ENCODE data around the gene INTS6L. TPM values are rescaled to one million over a fixed set of nuclear protein-coding genes. Genes with fewer than 3 reads are reported as not detected.

INTS6L gene, protein sequence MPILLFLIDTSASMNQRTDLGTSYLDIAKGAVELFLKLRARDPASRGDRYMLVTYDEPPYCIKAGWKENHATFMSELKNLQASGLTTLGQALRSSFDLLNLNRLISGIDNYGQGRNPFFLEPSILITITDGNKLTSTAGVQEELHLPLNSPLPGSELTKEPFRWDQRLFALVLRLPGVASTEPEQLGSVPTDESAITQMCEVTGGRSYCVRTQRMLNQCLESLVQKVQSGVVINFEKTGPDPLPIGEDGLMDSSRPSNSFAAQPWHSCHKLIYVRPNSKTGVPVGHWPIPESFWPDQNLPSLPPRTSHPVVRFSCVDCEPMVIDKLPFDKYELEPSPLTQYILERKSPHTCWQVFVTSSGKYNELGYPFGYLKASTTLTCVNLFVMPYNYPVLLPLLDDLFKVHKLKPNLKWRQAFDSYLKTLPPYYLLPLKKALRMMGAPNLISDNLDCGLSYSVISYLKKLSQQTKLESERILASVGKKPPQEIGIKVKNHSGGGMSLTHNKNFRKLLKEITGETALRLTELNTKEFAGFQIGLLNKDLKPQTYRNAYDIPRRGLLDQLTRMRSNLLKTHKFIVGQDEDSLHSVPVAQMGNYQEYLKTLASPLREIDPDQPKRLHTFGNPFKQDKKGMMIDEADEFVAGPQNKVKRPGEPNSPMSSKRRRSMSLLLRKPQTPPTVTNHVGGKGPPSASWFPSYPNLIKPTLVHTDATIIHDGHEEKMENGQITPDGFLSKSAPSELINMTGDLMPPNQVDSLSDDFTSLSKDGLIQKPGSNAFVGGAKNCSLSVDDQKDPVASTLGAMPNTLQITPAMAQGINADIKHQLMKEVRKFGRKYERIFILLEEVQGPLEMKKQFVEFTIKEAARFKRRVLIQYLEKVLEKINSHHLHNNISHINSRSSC
- total RNA-seq, result 10 to 100 TPM; 20.5 to 20.9 TPM

DNA sequence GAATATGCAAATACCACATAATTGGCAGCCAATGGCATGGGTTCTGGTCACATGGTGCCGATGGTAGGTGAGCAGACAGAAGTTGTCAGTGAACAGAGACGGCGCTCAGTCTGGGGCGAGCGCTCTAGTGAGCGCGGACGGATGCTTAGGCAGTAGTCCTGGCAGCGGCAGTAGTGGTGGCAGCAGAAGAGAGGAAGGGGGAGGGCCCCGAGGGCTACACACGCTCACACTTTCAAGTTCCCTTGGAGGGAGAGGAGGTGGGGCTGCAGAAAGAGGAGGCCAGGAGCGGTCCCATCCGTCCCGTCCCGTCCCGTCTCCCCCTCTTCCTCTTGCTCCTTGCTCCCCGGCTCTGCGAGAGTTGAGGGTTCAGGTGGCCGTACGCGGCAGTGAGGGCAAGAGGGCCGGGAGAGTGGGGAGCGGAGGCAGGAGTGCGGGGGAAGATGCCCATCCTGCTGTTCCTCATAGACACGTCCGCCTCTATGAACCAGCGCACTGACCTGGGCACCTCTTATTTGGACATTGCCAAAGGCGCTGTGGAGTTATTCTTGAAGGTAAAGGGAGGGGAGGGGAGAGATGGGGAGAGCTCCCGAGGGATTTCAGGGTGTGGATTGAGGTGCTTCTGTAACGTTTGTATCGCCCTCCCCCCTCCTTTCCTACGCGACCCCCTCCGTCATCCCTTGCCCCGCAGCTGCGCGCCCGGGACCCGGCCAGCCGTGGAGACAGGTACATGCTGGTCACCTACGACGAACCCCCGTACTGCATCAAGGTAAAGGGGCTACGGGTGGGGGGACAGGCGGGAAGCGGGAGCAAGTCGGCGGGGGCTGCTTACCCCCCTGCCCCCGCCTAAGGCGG is at the start of gene INTS6L:
INTS6L (plus strand) TSS at position 108 of the 852 bp plus-strand sequence; CDS start at position 441, 333 bp downstream.
- no peaks in the 10 kb centered on the region for H3K9me3 Mint-ChIP-seq
- ATAC-seq (peak; percentile 89 to 90), DNase-seq (ENCODE audit: low spot score) (peak; percentile 89)
- H3K27me3 Mint-ChIP-seq, result peaks cover 0 to 9% of the 10 kb centered on the region in 2 donors
- no peaks in the 10 kb centered on the region for H3K36me3 Mint-ChIP-seq
- H3K4me3 Mint-ChIP-seq, result peak within 1 kb of the TSS; percentile 92
- peaks cover 15 to 26% of the 10 kb centered on the region in 2 donors for H3K4me1 Mint-ChIP-seq (ENCODE audit: low read depth in 2 of 2)
- peak within 1 kb of the TSS; percentile 87 to 93 for H3K27ac Mint-ChIP-seq

DNA sequence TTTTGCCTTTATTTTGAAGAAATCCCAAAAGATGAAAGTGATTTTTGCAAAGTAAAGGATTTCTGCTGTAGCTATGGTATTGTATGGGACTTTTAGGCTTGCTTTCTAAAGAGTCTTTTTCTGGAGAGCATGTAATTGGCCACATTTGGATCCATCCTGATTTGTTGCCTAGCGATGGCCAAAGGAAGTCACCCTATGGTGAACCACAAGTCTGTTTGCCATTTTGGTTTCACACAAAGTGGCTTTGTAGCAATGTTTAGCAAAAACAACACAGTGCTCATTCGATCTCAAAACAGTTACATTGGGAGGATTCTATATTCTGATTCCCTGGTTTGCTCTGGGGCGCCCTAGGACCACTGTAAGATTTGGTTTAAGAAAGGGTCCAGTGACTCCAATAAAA is 44.1 kb upstream of the INTS6L start:
- Mint-ChIP-seq H3K36me3 (no peaks in the 10 kb centered on the region), H3K27me3 (peaks cover 3 to 19% of the 10 kb centered on the region in 2 donors), H3K4me3 (no peak overlapping the region), H3K4me1 (ENCODE audit: low read depth in 2 of 2) (no peaks in the 10 kb centered on the region), H3K9me3 (no peaks in the 10 kb centered on the region), H3K27ac (no peak overlapping the region)
- ATAC-seq, result no peak
- no peak for DNase-seq (ENCODE audit: low spot score)

GRCh38 chrX:135477576-135477975 is 42.9 kb upstream of the INTS6L start:
- H3K27me3 Mint-ChIP-seq, result peaks cover 0 to 17% of the 10 kb centered on the region in 2 donors
- H3K36me3 Mint-ChIP-seq, result no peaks in the 10 kb centered on the region
- H3K9me3 Mint-ChIP-seq, result no peaks in the 10 kb centered on the region
- ATAC-seq (no peak), DNase-seq (ENCODE audit: low spot score) (no peak)
- no peak overlapping the region for H3K4me3 Mint-ChIP-seq
- H3K4me1 Mint-ChIP-seq (ENCODE audit: low read depth in 2 of 2), result no peaks in the 10 kb centered on the region
- H3K27ac Mint-ChIP-seq, result no peak overlapping the region

- no peak for ATAC-seq
- DNase-seq (ENCODE audit: low spot score), result no peak
- H3K27ac Mint-ChIP-seq, result no peak overlapping the region
- no peak overlapping the region for H3K4me3 Mint-ChIP-seq
- H3K9me3 Mint-ChIP-seq, result no peaks in the 10 kb centered on the region
- H3K4me1 Mint-ChIP-seq (ENCODE audit: low read depth in 2 of 2), result no peaks in the 10 kb centered on the region
- no peaks in the 10 kb centered on the region for H3K36me3 Mint-ChIP-seq
- peaks cover 0 to 16% of the 10 kb centered on the region in 2 donors for H3K27me3 Mint-ChIP-seq
Measured at GRCh38 chrX:135480076-135480475, 40.4 kb upstream of the INTS6L start.

DNA sequence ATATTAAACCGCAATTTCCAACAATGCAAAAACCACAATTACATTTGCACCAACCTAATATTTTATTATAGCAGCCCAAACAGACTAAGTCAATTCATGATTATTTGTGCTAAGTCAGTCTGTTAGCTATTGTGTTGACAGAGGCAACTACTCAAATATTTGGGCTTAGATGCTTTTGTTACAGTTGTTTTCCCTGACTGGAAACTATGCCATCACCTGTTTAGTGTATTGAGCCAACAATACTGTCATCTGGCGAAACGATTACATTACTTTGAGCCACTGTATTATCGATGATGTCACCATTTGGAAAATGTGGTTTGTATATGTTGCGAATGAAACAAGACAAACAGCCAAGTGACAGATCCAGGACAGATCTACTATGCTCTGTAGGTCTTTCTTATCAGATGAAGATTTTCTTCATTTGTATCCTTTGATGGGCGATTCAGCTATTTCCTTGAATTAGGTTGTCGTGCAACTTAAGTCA is 38.7 kb upstream of the INTS6L start:
- H3K9me3 Mint-ChIP-seq, result no peaks in the 10 kb centered on the region
- no peaks in the 10 kb centered on the region for H3K36me3 Mint-ChIP-seq
- H3K27me3 Mint-ChIP-seq, result peaks cover 0 to 16% of the 10 kb centered on the region in 2 donors
- H3K4me1 Mint-ChIP-seq (ENCODE audit: low read depth in 2 of 2), result no peaks in the 10 kb centered on the region
- H3K27ac Mint-ChIP-seq, result no peak overlapping the region
- H3K4me3 Mint-ChIP-seq, result no peak overlapping the region
- DNase-seq (ENCODE audit: low spot score) (no peak), ATAC-seq (no peak)

- Mint-ChIP-seq H3K4me3 (no peak overlapping the region), H3K36me3 (no peaks in the 10 kb centered on the region), H3K27ac (no peak overlapping the region), H3K9me3 (no peaks in the 10 kb centered on the region), H3K4me1 (ENCODE audit: low read depth in 2 of 2) (no peaks in the 10 kb centered on the region), H3K27me3 (peaks cover 0 to 7% of the 10 kb centered on the region in 2 donors)
- DNase-seq (ENCODE audit: low spot score), result no peak
- ATAC-seq, result no peak
Measured at GRCh38 chrX:135484641-135485289, 35.7 kb upstream of the INTS6L start.

- Mint-ChIP-seq H3K27me3 (peaks cover 0 to 10% of the 10 kb centered on the region in 2 donors), H3K9me3 (no peaks in the 10 kb centered on the region), H3K4me1 (ENCODE audit: low read depth in 2 of 2) (no peaks in the 10 kb centered on the region), H3K27ac (no peak overlapping the region), H3K4me3 (no peak overlapping the region), H3K36me3 (no peaks in the 10 kb centered on the region)
- DNase-seq (ENCODE audit: low spot score) (no peak), ATAC-seq (no peak)
Measured at GRCh38 chrX:135489542-135489941, 30.9 kb upstream of the INTS6L start.

DNA sequence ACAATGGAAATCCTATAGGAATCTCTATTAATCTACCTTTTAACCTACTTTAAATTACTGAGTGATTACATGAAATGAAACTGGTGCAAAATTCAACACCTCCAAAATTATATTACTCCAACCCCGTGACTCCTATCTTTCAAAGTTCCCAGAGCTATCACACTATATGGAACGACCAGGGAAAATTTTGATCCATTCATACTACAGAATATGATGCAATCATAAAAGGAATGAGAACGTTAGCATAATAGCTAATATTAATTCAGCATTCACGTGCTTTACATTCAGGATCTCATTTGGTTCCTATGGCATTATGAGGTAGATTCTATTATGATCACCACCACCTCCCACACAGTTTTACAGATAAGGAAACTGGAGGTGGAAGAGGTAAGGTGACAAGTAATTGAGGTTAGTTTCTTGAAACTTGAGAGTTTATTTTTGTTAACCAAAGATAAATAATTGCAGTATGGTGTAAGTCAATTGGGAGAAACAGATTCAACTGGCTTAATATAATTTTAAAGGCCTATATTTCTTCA is 29.4 kb upstream of the INTS6L start:
- Mint-ChIP-seq H3K4me1 (ENCODE audit: low read depth in 2 of 2) (no peaks in the 10 kb centered on the region), H3K27ac (no peak overlapping the region), H3K36me3 (no peaks in the 10 kb centered on the region), H3K9me3 (no peaks in the 10 kb centered on the region), H3K4me3 (no peak overlapping the region), H3K27me3 (peaks cover 0 to 7% of the 10 kb centered on the region in 2 donors)
- ATAC-seq, result no peak
- no peak for DNase-seq (ENCODE audit: low spot score)

GRCh38 chrX:135494453-135494852 is 26.0 kb upstream of the INTS6L start:
- Mint-ChIP-seq H3K9me3 (no peaks in the 10 kb centered on the region), H3K27ac (no peak overlapping the region), H3K4me3 (no peak overlapping the region), H3K4me1 (ENCODE audit: low read depth in 2 of 2) (no peaks in the 10 kb centered on the region), H3K36me3 (no peaks in the 10 kb centered on the region), H3K27me3 (peaks cover 0 to 12% of the 10 kb centered on the region in 2 donors)
- no peak for ATAC-seq
- no peak for DNase-seq (ENCODE audit: low spot score)

DNA sequence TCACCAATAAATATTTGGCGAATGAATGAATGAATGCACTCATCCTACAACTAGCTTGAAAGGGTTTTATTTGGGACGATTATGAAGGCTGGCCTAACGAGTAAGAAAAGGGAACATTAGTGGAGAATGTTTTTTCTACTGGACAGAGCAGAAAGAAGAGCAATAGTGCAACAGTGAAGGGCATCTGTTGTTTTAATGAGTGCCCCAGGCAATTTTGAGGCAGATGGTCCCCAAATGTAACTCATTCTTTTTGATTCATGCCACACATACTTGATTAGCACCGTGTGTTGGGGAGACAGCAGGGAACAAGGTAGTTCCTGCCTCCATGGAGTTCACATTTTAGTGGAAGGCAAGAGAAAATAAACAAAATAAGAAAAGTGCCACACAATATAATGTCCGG is 22.7 kb upstream of the INTS6L start:
- Mint-ChIP-seq H3K9me3 (no peaks in the 10 kb centered on the region), H3K4me1 (ENCODE audit: low read depth in 2 of 2) (no peaks in the 10 kb centered on the region), H3K4me3 (no peak overlapping the region), H3K36me3 (no peaks in the 10 kb centered on the region), H3K27me3 (peaks cover 0 to 18% of the 10 kb centered on the region in 2 donors), H3K27ac (no peak overlapping the region)
- DNase-seq (ENCODE audit: low spot score), result no peak
- ATAC-seq, result no peak

DNA sequence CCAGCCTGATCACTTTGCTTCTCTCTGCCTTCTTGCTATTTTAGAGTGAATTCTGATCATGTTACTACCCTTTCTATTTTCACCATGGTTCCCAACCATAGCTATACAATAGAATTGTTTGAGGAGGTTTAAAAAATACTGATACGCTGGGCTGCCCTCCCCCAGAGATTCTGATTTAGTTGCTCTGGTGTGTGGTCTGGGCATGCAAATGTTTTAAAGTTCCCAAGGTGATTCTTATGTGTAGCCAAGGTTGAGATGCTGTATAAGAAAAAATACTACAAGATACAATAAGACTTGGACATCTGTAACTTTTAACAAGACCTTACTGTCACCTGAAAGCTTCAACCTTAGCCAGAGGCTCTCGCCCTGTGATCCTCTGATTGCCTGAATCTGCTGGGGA is 22.2 kb upstream of the INTS6L start:
- Mint-ChIP-seq H3K4me3 (no peak overlapping the region), H3K27ac (no peak overlapping the region), H3K4me1 (ENCODE audit: low read depth in 2 of 2) (no peaks in the 10 kb centered on the region), H3K36me3 (no peaks in the 10 kb centered on the region), H3K27me3 (peaks cover 0 to 18% of the 10 kb centered on the region in 2 donors), H3K9me3 (no peaks in the 10 kb centered on the region)
- DNase-seq (ENCODE audit: low spot score) (no peak), ATAC-seq (no peak)

DNA sequence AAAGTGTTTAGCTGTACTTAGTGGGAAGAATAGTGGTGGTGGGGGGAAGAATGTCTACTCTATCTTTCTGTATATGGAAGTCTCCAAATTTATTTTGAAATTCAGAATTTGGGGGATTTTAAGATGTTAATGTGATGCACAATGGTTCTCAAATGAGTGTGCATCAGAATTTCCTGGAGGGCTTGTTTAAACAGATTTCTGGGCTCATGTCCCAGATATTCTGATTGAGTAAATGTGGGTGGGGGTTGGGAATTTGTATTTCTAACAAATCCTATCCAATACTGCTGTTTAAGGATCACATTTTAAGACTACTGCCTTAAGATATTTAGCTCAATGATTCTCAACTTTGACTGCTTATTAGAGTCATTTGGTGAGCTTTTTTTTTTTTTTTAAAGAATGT is 15.1 kb upstream of the INTS6L start:
- Mint-ChIP-seq H3K9me3 (no peaks in the 10 kb centered on the region), H3K36me3 (no peaks in the 10 kb centered on the region), H3K27me3 (peaks cover 0 to 10% of the 10 kb centered on the region in 2 donors), H3K4me3 (no peak overlapping the region), H3K27ac (no peak overlapping the region), H3K4me1 (ENCODE audit: low read depth in 2 of 2) (no peaks in the 10 kb centered on the region)
- DNase-seq (ENCODE audit: low spot score) (no peak), ATAC-seq (no peak)

GRCh38 chrX:135509885-135510284 is 10.6 kb upstream of the INTS6L start:
- ATAC-seq (no peak), DNase-seq (ENCODE audit: low spot score) (no peak)
- no peak overlapping the region for H3K4me3 Mint-ChIP-seq
- H3K27me3 Mint-ChIP-seq, result peaks cover 0 to 9% of the 10 kb centered on the region in 2 donors
- H3K36me3 Mint-ChIP-seq, result no peaks in the 10 kb centered on the region
- H3K9me3 Mint-ChIP-seq, result no peaks in the 10 kb centered on the region
- H3K4me1 Mint-ChIP-seq (ENCODE audit: low read depth in 2 of 2), result no peaks in the 10 kb centered on the region
- H3K27ac Mint-ChIP-seq, result no peak overlapping the region
